Progenitor cell of endocrine pancreas (in vitro differentiated cells): ENCODE results near the gene OR5M11. TPM values are rescaled to one million over a fixed set of nuclear protein-coding genes. Genes with fewer than 3 reads are reported as not detected.
"Not testable (repeated sequence)": the region's sequence is repeated elsewhere in the genome, so short reads cannot be mapped to it uniquely, and the experiment has no call there.

Source experiments
- DNase-seq: peaks from one replicate; pipeline ENCODE4 v3.0.0; 2021; ENCODE audit warnings: low spot score; ENCODE audit not compliant: unreplicated experiment
- H3K27ac Mint-ChIP-seq: 2 replicates; pipeline ENCODE4 v1.8.0; 2021; ENCODE audit warnings: mild to moderate bottlenecking, moderate library complexity, mixed read lengths
- H3K27me3 Mint-ChIP-seq: 2 replicates; pipeline ENCODE4 v1.8.0; 2021; ENCODE audit warnings: mixed read lengths
- H3K36me3 Mint-ChIP-seq: 2 replicates; pipeline ENCODE4 v1.8.0; 2022; ENCODE audit warnings: mixed read lengths; ENCODE audit not compliant: insufficient read depth
- H3K4me1 Mint-ChIP-seq: 2 replicates; pipeline ENCODE4 v1.8.0; 2021; ENCODE audit warnings: low read depth, mixed read lengths
- H3K4me3 Mint-ChIP-seq: 2 replicates; pipeline ENCODE4 v1.8.0; 2021; ENCODE audit warnings: low read depth, mild to moderate bottlenecking, moderate library complexity, mixed read lengths
- H3K9me3 Mint-ChIP-seq: 2 replicates; pipeline ENCODE4 v1.8.0; 2021; ENCODE audit warnings: low read depth, mixed read lengths
- long read RNA-seq: library from polyadenylated mRNA; unstranded; transcript quantifications from one replicate; pipeline ENCODE4 v2.0.0, GENCODE V29; 2020
- total RNA-seq: library from RNA; stranded (reverse); gene quantifications from 2 replicates; pipeline ENCODE4 v1.2.1, GENCODE V29; 2021
- TF ChIP-seq, protein P1 (sequence below): fragments of 200-600 bp; sonication (generic); IDR thresholded peaks from one replicate; pipeline ENCODE4 v1.5.0; 2021; ENCODE audit warnings: antibody characterized with exemption, mild to moderate bottlenecking; ENCODE audit not compliant: unreplicated experiment

The OR5M11 gene
- not detected in 2 replicates for total RNA-seq
- long read RNA-seq, result 0 reads

DNA sequence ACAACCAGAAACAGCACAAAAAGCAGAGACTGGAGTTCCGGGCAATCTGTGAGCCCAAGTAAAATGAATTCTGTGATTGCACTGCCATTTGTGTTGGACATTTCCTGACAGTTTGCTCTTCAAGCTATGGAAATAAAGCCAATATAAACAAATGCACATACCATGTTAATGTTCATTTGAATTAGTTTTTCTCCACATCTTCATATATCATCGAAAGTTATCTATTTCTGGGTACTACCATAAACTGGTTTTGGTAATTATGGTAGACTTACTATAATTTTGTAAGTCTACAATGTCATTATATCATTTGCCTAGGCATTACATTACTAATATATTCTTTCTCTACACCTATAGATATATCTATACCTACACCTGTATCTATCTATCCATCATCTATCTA is at the start of gene OR5M11:
Gene OR5M11, minus strand, starts transcription at position 101 of the 400 bp plus-strand sequence. Its CDS starts 0 bp downstream, at position 101.
- no peak for DNase-seq
- TF ChIP-seq, protein P1, sequence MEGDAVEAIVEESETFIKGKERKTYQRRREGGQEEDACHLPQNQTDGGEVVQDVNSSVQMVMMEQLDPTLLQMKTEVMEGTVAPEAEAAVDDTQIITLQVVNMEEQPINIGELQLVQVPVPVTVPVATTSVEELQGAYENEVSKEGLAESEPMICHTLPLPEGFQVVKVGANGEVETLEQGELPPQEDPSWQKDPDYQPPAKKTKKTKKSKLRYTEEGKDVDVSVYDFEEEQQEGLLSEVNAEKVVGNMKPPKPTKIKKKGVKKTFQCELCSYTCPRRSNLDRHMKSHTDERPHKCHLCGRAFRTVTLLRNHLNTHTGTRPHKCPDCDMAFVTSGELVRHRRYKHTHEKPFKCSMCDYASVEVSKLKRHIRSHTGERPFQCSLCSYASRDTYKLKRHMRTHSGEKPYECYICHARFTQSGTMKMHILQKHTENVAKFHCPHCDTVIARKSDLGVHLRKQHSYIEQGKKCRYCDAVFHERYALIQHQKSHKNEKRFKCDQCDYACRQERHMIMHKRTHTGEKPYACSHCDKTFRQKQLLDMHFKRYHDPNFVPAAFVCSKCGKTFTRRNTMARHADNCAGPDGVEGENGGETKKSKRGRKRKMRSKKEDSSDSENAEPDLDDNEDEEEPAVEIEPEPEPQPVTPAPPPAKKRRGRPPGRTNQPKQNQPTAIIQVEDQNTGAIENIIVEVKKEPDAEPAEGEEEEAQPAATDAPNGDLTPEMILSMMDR, result no peak
- no peak within 1 kb of the TSS for H3K27ac Mint-ChIP-seq
- H3K4me1 Mint-ChIP-seq, result peaks cover 2% of the 10 kb centered on the region
- H3K4me3 Mint-ChIP-seq, result no peak within 1 kb of the TSS
- H3K36me3 Mint-ChIP-seq, result peaks cover 1% of the 10 kb centered on the region
- H3K9me3 Mint-ChIP-seq, result peaks cover 17% of the 10 kb centered on the region
- no peaks in the 10 kb centered on the region for H3K27me3 Mint-ChIP-seq

DNA sequence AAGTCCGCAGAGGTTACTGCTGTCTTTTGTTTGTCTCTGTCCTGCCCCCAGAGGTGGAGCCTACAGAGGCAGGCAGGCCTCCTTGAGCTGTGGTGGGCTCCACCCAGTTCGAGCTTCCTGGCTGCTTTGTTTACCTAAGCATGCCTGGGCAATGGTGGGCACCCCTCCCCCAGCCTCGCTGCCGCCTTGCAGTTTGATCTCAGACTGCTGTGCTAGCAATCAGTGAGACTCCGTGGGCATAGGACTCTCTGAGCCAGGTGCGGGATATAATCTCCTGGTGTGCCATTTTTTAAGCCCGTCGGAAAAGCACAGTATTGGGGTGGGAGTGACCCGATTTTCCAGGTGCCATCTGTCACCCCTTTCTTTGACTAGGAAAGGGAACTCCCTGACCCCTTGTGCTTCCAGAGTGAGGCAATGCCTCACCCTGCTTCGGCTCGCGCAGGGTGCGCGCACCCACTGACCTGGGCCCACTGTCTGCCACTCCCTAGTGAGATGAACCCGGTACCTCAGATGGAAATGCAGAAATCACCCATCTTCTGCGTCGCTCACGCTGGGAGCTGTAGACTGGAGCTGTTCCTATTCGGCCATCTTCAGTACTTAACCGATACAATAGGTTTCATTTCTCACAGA is 49.1 kb upstream of the OR5M11 start:
- H3K36me3 Mint-ChIP-seq, H3K27ac Mint-ChIP-seq, H3K4me3 Mint-ChIP-seq, H3K27me3 Mint-ChIP-seq, DNase-seq, H3K4me1 Mint-ChIP-seq: not testable (repeated sequence)
- H3K9me3 Mint-ChIP-seq, result peaks cover 16% of the 10 kb centered on the region

DNA sequence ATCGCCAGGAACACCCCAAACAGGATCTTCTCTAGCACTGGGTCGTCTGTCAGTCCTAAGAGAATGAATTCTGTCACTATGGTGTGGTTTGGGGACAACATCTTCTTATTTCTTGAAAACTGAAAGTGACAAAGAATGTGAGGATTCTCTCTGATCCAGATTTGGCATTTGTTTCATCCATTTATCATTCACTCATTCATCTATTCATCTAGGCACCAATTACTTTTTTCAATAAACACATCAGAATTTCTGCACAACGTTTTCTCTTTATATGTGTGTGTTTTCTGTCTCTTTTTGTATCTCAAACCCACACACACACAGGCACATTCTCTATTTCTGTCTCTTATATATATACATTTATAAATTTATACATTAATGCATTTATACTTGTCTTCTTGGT is 34.6 kb upstream of the OR5M11 start, which contains the start of gene OR5M10:
Gene OR5M10, minus strand, starts transcription at position 101 of the 400 bp plus-strand sequence. Its CDS starts 0 bp downstream, at position 101.
- Mint-ChIP-seq H3K36me3 (no peaks in the 10 kb centered on the region), H3K27ac (no peak within 1 kb of the TSS), H3K9me3 (peaks cover 4% of the 10 kb centered on the region), H3K4me3 (no peak within 1 kb of the TSS), H3K27me3 (no peaks in the 10 kb centered on the region), H3K4me1 (no peaks in the 10 kb centered on the region)
- DNase-seq, result no peak
- TF ChIP-seq, protein P1, result no peak

DNA sequence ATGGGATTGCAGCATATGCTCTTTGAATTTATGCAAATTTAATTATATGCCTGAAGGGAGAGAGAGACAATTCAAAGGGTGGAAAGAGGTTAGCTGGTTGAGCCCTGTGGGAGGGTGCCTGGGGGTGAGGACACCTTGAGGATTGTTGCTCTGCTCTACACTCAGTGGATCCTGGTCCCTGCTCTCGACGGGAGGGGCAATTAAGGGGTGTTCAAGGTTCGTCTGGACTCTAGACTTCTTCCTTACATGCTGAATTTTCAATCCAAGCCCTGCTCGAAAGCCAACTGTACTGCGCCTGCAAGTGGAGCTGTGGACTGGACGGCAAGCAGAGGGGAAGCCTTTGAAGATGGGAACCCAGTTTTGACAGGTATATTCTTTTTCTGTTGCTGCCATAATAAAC is 15.5 kb upstream of the OR5M11 start:
- no peaks in the 10 kb centered on the region for H3K4me1 Mint-ChIP-seq
- no peak overlapping the region for H3K4me3 Mint-ChIP-seq
- DNase-seq, result no peak
- H3K27ac Mint-ChIP-seq, result no peak overlapping the region
- H3K36me3 Mint-ChIP-seq, result no peaks in the 10 kb centered on the region
- TF ChIP-seq, protein P1, result no peak
- peaks cover 8% of the 10 kb centered on the region for H3K9me3 Mint-ChIP-seq
- no peaks in the 10 kb centered on the region for H3K27me3 Mint-ChIP-seq

DNA sequence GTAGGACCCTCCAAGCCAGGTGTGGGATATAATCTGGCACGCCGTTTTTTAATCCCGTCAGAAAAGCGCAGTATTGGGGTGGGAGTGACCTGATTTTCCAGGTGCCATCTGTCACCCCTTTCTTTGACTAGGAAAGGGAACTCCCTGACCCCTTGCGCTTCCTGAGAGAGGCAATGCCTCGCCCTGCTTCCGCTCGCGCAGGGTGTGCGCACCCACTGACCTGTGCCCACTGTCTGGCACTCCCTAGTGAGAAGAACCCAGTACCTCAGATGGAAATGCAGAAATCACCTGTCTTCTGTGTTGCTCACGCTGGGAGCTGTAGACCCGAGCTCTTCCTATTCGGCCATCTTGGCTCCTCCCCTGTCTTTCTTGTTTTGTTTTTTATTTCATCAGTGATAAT is 11.6 kb upstream of the OR5M11 start:
- not testable (repeated sequence) for H3K9me3 Mint-ChIP-seq, H3K36me3 Mint-ChIP-seq, DNase-seq, H3K4me3 Mint-ChIP-seq, H3K27me3 Mint-ChIP-seq, H3K27ac Mint-ChIP-seq, H3K4me1 Mint-ChIP-seq

DNA sequence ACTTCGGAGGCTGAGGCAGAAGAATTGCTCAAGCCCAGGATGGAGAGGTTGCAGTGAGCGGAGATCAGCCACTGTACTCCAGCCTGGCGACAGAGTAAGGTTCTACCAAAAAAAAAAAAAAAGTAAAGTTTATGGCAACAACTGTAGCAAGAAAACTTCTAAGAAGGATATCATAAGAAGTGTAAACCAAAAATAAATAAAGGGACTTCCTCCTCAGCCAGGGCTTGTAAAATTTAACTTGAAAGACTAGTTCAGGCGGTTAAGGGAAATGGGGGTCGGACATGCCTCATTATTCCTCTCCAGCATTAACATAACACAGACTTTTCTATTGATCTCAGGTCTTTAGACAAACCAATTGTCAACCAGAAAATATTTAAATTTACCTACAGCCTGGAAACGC is 2.5 kb upstream of the OR5M11 start:
- DNase-seq, result no peak
- TF ChIP-seq, protein P1, result no peak
- no peaks in the 10 kb centered on the region for H3K27me3 Mint-ChIP-seq
- no peak overlapping the region for H3K27ac Mint-ChIP-seq
- no peak overlapping the region for H3K4me3 Mint-ChIP-seq
- peaks cover 2% of the 10 kb centered on the region for H3K4me1 Mint-ChIP-seq
- peaks cover 17% of the 10 kb centered on the region for H3K9me3 Mint-ChIP-seq
- peaks cover 1% of the 10 kb centered on the region for H3K36me3 Mint-ChIP-seq
